Omental fat pad (tissue), 4 donors: ENCODE data around the gene TTC17. TPM values are rescaled to one million over a fixed set of nuclear protein-coding genes. Genes with fewer than 3 reads are reported as not detected.

Experiments
- ATAC-seq: fragments of 150-250 bp; one replicate; pipeline ENCODE4 v1.9.1; 2016; ENCODE audit warnings: mild to moderate bottlenecking, moderate library complexity; ENCODE audit not compliant: low FRiP score
- DNase-seq: peaks from one replicate; pipeline ENCODE4 v3.0.0-alpha.2; 2019; ENCODE audit warnings: low spot score
- CTCF ChIP-seq, 3 donors: fragments of 450-650 bp; IDR thresholded peaks; one replicate each; pipeline ENCODE4 v1.5.1; 2016 to 2017; ENCODE audit warnings: antibody characterized with exemption in 3 of 3, mild to moderate bottlenecking in 3 of 3, moderate library complexity in 2 of 3
- total RNA-seq, 4 donors: library from RNA; depleted of rRNA; stranded (reverse); fragments of >200 nt; gene quantifications; one replicate each; pipeline ENCODE4 v1.1.0, GENCODE V29; 2016

TTC17 gene
- total RNA-seq, 4 donors from 2014 or later: 78.4 to 180 (median 97.9) TPM

- DNase-seq (no peak), ATAC-seq (no peak)
- no peak for TF ChIP-seq CTCF (IDR thresholded peaks at IDR 0.05)
Measured at GRCh38 chr11:43382614-43383013, 23.9 kb downstream of the TTC17 start.

- TF ChIP-seq CTCF (IDR thresholded peaks at IDR 0.05): no peak
- DNase-seq (no peak), ATAC-seq (no peak)
Measured at GRCh38 chr11:43384393-43384792, 25.7 kb downstream of the TTC17 start.

GRCh38 chr11:43392713-43393112, 34.0 kb downstream of the TTC17 start:
- ATAC-seq: no peak
- TF ChIP-seq CTCF (IDR thresholded peaks at IDR 0.05): no peak

GRCh38 chr11:43393765-43394355, 35.1 kb downstream of the TTC17 start:
- ATAC-seq (peak; percentile 62), DNase-seq (no peak)
- TF ChIP-seq CTCF (IDR thresholded peaks at IDR 0.05): no peak

More at GRCh38 chr11:43392713-43393112, 34.0 kb downstream of the TTC17 start:
- DNase-seq: no peak

- TF ChIP-seq CTCF (IDR thresholded peaks at IDR 0.05): no peak
- ATAC-seq: no peak
- no peak for DNase-seq
Measured at GRCh38 chr11:43396617-43397016, 37.9 kb downstream of the TTC17 start.

- ATAC-seq: no peak
- TF ChIP-seq CTCF (IDR thresholded peaks at IDR 0.05): no peak
Measured at GRCh38 chr11:43397251-43397650, 38.5 kb downstream of the TTC17 start.

GRCh38 chr11:43399983-43400630, 41.4 kb downstream of the TTC17 start:
- no peak for DNase-seq
- ATAC-seq: no peak
- no peak for TF ChIP-seq CTCF (IDR thresholded peaks at IDR 0.05)

More at GRCh38 chr11:43397251-43397650, 38.5 kb downstream of the TTC17 start:
- no peak for DNase-seq
